ENCODE data around the gene B3GNT7. TPM values are rescaled to one million over a fixed set of nuclear protein-coding genes. Genes with fewer than 3 reads are reported as not detected.
"Not testable (repeated sequence)": the region's sequence is repeated elsewhere in the genome, so short reads cannot be mapped to it uniquely, and the experiment has no call there.

Gene B3GNT7
- total and polyA plus RNA-seq, 10 donors, result 0.96 to 17.5 (median 11.4) TPM

- 92 to 97% (median 97%) methylated on average over 9 of the region's 9 CpGs for WGBS, 5 donors
- no peak overlapping the region for H3K4me3 ChIP-seq
- intact Hi-C loops (cut with DNase I; ENCODE audit: low total_unique reads), result no loop called here
- H3K9me3 ChIP-seq, result no peaks in the 10 kb centered on the region
- DNase-seq, result no peak
- TF ChIP-seq CTCF (IDR thresholded peaks at IDR 0.05 in 8 of 11, conservative IDR thresholded peaks at IDR 0.05 in 3 of 11) (no peak), POLR2A (IDR thresholded peaks at IDR 0.05) (no peak), POLR2AphosphoS5 (IDR thresholded peaks at IDR 0.05) (no peak)
- H3K27ac ChIP-seq, result no peak overlapping the region
- no peaks in the 10 kb centered on the region for H3K27me3 ChIP-seq (replicated peaks in 1 of 7)
- H3K4me1 ChIP-seq, result peaks cover 0 to 5% (median 0%) of the 10 kb centered on the region in 6 donors
- no peaks in the 10 kb centered on the region for H3K36me3 ChIP-seq
These were observed 21.6 kb upstream of the B3GNT7 start for GRCh38 chr2:231373786-231374349.

GRCh38 chr2:231374771-231375170, 20.7 kb upstream of the B3GNT7 start:
- Histone ChIP-seq H3K4me3 (no peak overlapping the region), H3K4me1 (peaks cover 0 to 5% (median 0%) of the 10 kb centered on the region in 6 donors), H3K36me3 (no peaks in the 10 kb centered on the region), H3K27me3 (replicated peaks in 1 of 7) (no peaks in the 10 kb centered on the region), H3K27ac (no peak overlapping the region), H3K9me3 (no peaks in the 10 kb centered on the region)
- intact Hi-C loops (cut with DNase I; ENCODE audit: low total_unique reads), result no loop called here
- DNase-seq, result no peak
- WGBS, 5 donors, result 87 to 98% (median 91%) methylated on average over 2 of the region's 2 CpGs
- no peak for TF ChIP-seq POLR2A (IDR thresholded peaks at IDR 0.05)

GRCh38 chr2:231375994-231376615, 19.4 kb upstream of the B3GNT7 start:
- intact Hi-C loops (cut with DNase I; ENCODE audit: low total_unique reads); H3K9me3 ChIP-seq; H3K4me1 ChIP-seq; H3K4me3 ChIP-seq; DNase-seq; H3K27me3 ChIP-seq (replicated peaks in 1 of 7); H3K36me3 ChIP-seq; H3K27ac ChIP-seq: not testable (repeated sequence)
- WGBS, 5 donors, result 62 to 68% (median 66%) methylated on average over 11 of the region's 11 CpGs

- Histone ChIP-seq H3K4me1 (no peaks in the 10 kb centered on the region), H3K27me3 (replicated peaks in 1 of 7) (no peaks in the 10 kb centered on the region), H3K4me3 (no peak overlapping the region), H3K9me3 (no peaks in the 10 kb centered on the region), H3K36me3 (no peaks in the 10 kb centered on the region), H3K27ac (no peak overlapping the region)
- DNase-seq, result no peak
- intact Hi-C loops (cut with DNase I; ENCODE audit: low total_unique reads), result no loop called here
- TF ChIP-seq CTCF (IDR thresholded peaks at IDR 0.05 in 8 of 11, conservative IDR thresholded peaks at IDR 0.05 in 3 of 11) (no peak), POLR2AphosphoS5 (IDR thresholded peaks at IDR 0.05) (no peak), POLR2A (IDR thresholded peaks at IDR 0.05) (no peak)
- WGBS, 5 donors, result 66 to 86% (median 81%) methylated on average over 8 of the region's 8 CpGs
These were observed 18.7 kb upstream of the B3GNT7 start for GRCh38 chr2:231376857-231377256.

GRCh38 chr2:231378026-231378722, 17.3 kb upstream of the B3GNT7 start:
- TF ChIP-seq CTCF (IDR thresholded peaks at IDR 0.05 in 8 of 11, conservative IDR thresholded peaks at IDR 0.05 in 3 of 11), result no peak
- TF ChIP-seq POLR2A (IDR thresholded peaks at IDR 0.05), result no peak
- no peak for TF ChIP-seq POLR2AphosphoS5 (IDR thresholded peaks at IDR 0.05)
- Histone ChIP-seq H3K9me3 (no peaks in the 10 kb centered on the region), H3K27ac (no peak overlapping the region), H3K4me3 (no peak overlapping the region), H3K36me3 (no peaks in the 10 kb centered on the region), H3K27me3 (replicated peaks in 1 of 7) (no peaks in the 10 kb centered on the region), H3K4me1 (no peaks in the 10 kb centered on the region)
- intact Hi-C loops (cut with DNase I; ENCODE audit: low total_unique reads), result no loop called here
- WGBS, 5 donors, result 65 to 79% (median 72%) methylated on average over 13 of the region's 13 CpGs
- no peak for DNase-seq

All from spleen (tissue), 11 donors.